Keratinocyte (primary cell): ENCODE measurements around the gene GNB1L. TPM values are rescaled to one million over a fixed set of nuclear protein-coding genes. Genes with fewer than 3 reads are reported as not detected.

ENCODE experiments used
- DNase-seq: peaks from one replicate; pipeline ENCODE4 v3.0.0-alpha.2; 2011; ENCODE audit warnings: low read depth, missing footprints, low spot score
- FAIRE-seq: peaks from 2 replicates; lab custom pipeline; 2011; peaks lifted over from hg19 to GRCh38; lab: Jason Lieb, UNC
- H2AFZ ChIP-seq: 2 replicates; pipeline ENCODE4 v1.6.0; 2012; ENCODE audit warnings: low read length, control low read depth, inconsistent platforms; ENCODE audit not compliant: control insufficient read depth
- H3K27ac ChIP-seq: 2 replicates; pipeline ENCODE4 v1.5.1; 2011; ENCODE audit warnings: low read length; ENCODE audit not compliant: control insufficient read depth, insufficient read depth
- H3K27me3 ChIP-seq: 3 replicates; pipeline ENCODE4 v1.6.0; 2011; ENCODE audit warnings: low read length; ENCODE audit not compliant: control insufficient read depth, insufficient read depth; ENCODE audit errors: extremely low read depth
- H3K36me3 ChIP-seq, 2 experiments: 2 replicates in 1 of 2; 3 replicates in 1 of 2; pipeline ENCODE4 v1.5.1; 2011; ENCODE audit warnings: low read length in 2 of 2, mild to moderate bottlenecking in 1 of 2; ENCODE audit not compliant: control insufficient read depth in 2 of 2, insufficient read depth in 2 of 2; ENCODE audit errors: extremely low read depth in 1 of 2
- H3K4me1 ChIP-seq: 3 replicates; pipeline ENCODE4 v1.5.1; 2011; ENCODE audit warnings: low read length; ENCODE audit not compliant: control insufficient read depth, insufficient read depth; ENCODE audit errors: extremely low read depth
- H3K4me2 ChIP-seq: 3 replicates; pipeline ENCODE4 v1.6.0; 2011; ENCODE audit warnings: low read depth, low read length; ENCODE audit not compliant: control insufficient read depth, insufficient read depth; ENCODE audit errors: extremely low read depth
- H3K4me3 ChIP-seq, 3 experiments: fragments of 200-600 bp in 1 of 3; sonication (generic) in 1 of 3; 2 replicates in 2 of 3; 3 replicates in 1 of 3; pipeline ENCODE4 v1.5.1; 2011 to 2016; ENCODE audit warnings: low read length in 3 of 3, mild to moderate bottlenecking in 3 of 3, control low read depth in 2 of 3, inconsistent platforms in 1 of 3, low read depth in 1 of 3, mixed read lengths in 1 of 3, mixed run types in 1 of 3, moderate library complexity in 1 of 3; ENCODE audit not compliant: control insufficient read depth in 2 of 3, insufficient read depth in 2 of 3; ENCODE audit errors: extremely low read depth in 1 of 3
- H3K79me2 ChIP-seq: 2 replicates; pipeline ENCODE4 v1.6.0; 2012; ENCODE audit warnings: low read length; ENCODE audit not compliant: control insufficient read depth, insufficient read depth
- H3K9ac ChIP-seq: 3 replicates; pipeline ENCODE4 v1.6.0; 2011; ENCODE audit warnings: low read length; ENCODE audit not compliant: control insufficient read depth, insufficient read depth; ENCODE audit errors: extremely low read depth
- H3K9me1 ChIP-seq: 3 replicates; pipeline ENCODE4 v1.6.0; 2011; ENCODE audit warnings: low read length; ENCODE audit not compliant: control insufficient read depth, insufficient read depth; ENCODE audit errors: extremely low read depth
- H3K9me3 ChIP-seq: 2 replicates; pipeline ENCODE4 v1.5.1; 2012; ENCODE audit warnings: low read depth, low read length; ENCODE audit not compliant: control insufficient read depth
- H4K20me1 ChIP-seq: 3 replicates; pipeline ENCODE4 v1.6.0; 2011; ENCODE audit warnings: low read length; ENCODE audit not compliant: control insufficient read depth, insufficient read depth; ENCODE audit errors: extremely low read depth
- EZH2 ChIP-seq: IDR thresholded peaks from one replicate; pipeline ENCODE4 v1.6.1; 2012; ENCODE audit warnings: inconsistent platforms, mild to moderate bottlenecking, low read length, moderate library complexity
- dilution Hi-C: fragments of 300-500 bp; cut with MboI; formaldehyde crosslinking; loops from one replicate; pipeline ENCODE4 v1.7.0; 2020; ENCODE audit warnings: low sequenced_read_pairs; ENCODE audit not compliant: extremely low pct_ligation_motif_present
- polyA plus RNA-seq, 5 experiments: library from polyadenylated mRNA; depleted of rRNA in 3 of 5; stranded (reverse) in 3 of 5; stranded (forward) in 1 of 5; unstranded in 1 of 5; fragments of >200 nt; gene quantifications; 1 replicate in 1 of 5; 2 replicates in 3 of 5; 3 replicates in 1 of 5; pipeline versions ENCODE4 v1.2.1 to v1.2.3, GENCODE V29; 2011 to 2012; ENCODE audit warnings: missing spikeins in 2 of 5, low read depth in 1 of 5, low replicate concordance in 1 of 5
- TF ChIP-seq, protein P1 (sequence below), 3 experiments: IDR thresholded peaks in 1 of 3; conservative IDR thresholded peaks in 1 of 3; optimal IDR thresholded peaks in 1 of 3; 2 replicates in 2 of 3; 3 replicates in 1 of 3; pipeline versions ENCODE3 to v1.5.1; 2011; ENCODE audit warnings: low read length in 3 of 3, mild to moderate bottlenecking in 3 of 3, moderate library complexity in 2 of 3, control low read depth in 1 of 3, inconsistent platforms in 1 of 3; ENCODE audit not compliant: insufficient read depth in 2 of 3; ENCODE audit errors: extremely low read depth in 1 of 3

GNB1L gene
- polyA plus RNA-seq, 1 donor (not counting 4 experiments of a cell fraction or from before 2014, with no cell fraction given), result 2.0 TPM

DNA sequence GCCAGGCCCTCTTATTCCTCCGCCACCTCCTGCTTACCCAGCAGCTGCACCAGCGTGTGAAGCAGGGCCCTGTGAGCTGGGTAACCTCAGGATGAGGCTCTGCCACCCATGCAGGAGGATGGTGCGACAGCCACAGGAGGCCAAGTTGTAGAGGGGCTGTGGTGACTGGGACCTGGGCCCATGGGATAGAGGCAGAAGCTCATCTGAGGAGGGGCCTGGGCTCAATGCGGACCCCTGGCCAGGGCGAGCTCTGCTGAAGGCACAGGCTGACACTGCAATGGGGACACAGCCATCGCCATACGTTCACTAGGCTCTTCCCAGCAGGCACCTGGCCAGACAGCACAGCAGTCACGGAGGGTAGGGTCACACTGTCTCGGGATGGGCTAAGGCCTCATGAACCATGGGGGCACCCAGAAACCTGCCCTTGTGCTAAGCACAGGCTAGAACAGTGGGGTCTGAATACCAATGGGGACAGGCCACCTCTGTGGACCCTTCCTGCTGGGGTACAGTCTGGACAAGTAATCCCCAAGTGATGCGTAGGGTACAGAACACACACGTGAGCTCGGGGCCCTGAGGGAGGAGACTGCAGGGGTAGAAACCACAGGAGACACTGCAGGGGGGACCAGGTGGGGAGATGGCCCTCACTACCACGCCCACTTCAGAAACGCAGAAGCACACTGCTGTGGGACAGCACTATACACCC is 35.3 kb downstream of the GNB1L start:
- H2AFZ ChIP-seq, result no peak overlapping the region
- no peaks in the 10 kb centered on the region for H3K27me3 ChIP-seq
- H4K20me1 ChIP-seq, result no peaks in the 10 kb centered on the region
- H3K36me3 ChIP-seq, result no peaks in the 10 kb centered on the region
- TF ChIP-seq, protein P1, sequence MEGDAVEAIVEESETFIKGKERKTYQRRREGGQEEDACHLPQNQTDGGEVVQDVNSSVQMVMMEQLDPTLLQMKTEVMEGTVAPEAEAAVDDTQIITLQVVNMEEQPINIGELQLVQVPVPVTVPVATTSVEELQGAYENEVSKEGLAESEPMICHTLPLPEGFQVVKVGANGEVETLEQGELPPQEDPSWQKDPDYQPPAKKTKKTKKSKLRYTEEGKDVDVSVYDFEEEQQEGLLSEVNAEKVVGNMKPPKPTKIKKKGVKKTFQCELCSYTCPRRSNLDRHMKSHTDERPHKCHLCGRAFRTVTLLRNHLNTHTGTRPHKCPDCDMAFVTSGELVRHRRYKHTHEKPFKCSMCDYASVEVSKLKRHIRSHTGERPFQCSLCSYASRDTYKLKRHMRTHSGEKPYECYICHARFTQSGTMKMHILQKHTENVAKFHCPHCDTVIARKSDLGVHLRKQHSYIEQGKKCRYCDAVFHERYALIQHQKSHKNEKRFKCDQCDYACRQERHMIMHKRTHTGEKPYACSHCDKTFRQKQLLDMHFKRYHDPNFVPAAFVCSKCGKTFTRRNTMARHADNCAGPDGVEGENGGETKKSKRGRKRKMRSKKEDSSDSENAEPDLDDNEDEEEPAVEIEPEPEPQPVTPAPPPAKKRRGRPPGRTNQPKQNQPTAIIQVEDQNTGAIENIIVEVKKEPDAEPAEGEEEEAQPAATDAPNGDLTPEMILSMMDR (optimal IDR thresholded peaks at IDR 0.05 in 1 of 3, IDR thresholded peaks at IDR 0.05 in 1 of 3, conservative IDR thresholded peaks at IDR 0.05 in 1 of 3; ENCODE audit: extremely low read depth in 1 of 3, insufficient read depth in 2 of 3, low read length in 3 of 3), result no peak
- no peak for TF ChIP-seq EZH2
- no peak overlapping the region for H3K4me3 ChIP-seq
- H3K9me3 ChIP-seq, result no peaks in the 10 kb centered on the region
- no peak overlapping the region for H3K9ac ChIP-seq
- no peak overlapping the region for H3K27ac ChIP-seq
- no peak for DNase-seq
- H3K4me1 ChIP-seq, result peaks cover 17% of the 10 kb centered on the region
- no peaks in the 10 kb centered on the region for H3K79me2 ChIP-seq
- H3K9me1 ChIP-seq, result peaks cover 1% of the 10 kb centered on the region
- no peak overlapping the region for H3K4me2 ChIP-seq
- no peak for FAIRE-seq
- dilution Hi-C loops, result no loop called here

DNA sequence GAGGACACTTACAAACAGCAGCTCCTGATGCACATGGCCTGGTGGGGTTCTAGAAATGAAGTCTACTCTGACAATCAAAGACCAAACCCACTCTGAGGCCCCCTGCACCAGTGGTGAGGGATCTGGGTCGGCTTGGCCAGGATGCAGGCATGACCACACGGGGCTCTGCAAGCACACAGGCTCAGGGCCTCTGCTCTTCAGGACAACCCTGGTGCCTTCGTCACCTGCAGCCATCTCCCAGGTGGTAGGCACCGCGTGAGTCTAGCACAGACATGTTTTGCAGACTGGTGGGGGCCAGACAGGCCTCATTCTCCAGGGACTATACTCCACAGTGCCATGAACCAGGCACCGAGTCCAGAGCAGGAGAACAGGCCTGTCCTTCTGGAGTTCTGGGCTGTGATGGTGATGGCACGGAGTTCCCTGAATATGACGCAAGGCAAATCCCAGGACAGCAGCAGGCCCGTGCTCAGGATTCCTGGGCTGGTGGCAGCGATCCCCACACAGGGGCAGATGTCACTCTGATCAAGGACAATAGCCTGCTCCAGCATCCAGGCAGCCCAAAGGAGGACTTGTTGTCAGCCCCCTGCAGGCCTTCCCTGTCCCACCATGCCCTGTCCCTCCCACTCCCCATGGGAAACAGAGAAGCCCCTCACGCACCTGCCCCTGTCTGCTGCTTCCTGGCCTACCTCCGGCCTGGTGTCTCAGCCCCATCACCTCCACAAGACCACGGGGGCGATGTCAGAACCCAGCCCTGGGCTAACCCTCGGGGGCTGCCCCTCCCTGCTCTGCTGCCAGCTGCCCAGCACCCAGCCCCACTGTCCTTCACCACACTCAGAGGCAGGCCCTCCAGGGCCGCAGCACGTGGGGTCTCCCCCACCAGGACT is 36.1 kb downstream of the GNB1L start:
- no peak overlapping the region for H3K9ac ChIP-seq
- no peak overlapping the region for H3K4me2 ChIP-seq
- H2AFZ ChIP-seq, result no peak overlapping the region
- DNase-seq, result no peak
- H4K20me1 ChIP-seq, result no peaks in the 10 kb centered on the region
- TF ChIP-seq, protein P1 (optimal IDR thresholded peaks at IDR 0.05 in 1 of 3, IDR thresholded peaks at IDR 0.05 in 1 of 3, conservative IDR thresholded peaks at IDR 0.05 in 1 of 3; ENCODE audit: extremely low read depth in 1 of 3, insufficient read depth in 2 of 3, low read length in 3 of 3), result no peak
- TF ChIP-seq EZH2, result no peak
- H3K27ac ChIP-seq, result no peak overlapping the region
- no peak overlapping the region for H3K4me3 ChIP-seq
- no peaks in the 10 kb centered on the region for H3K36me3 ChIP-seq
- no peaks in the 10 kb centered on the region for H3K27me3 ChIP-seq
- no peaks in the 10 kb centered on the region for H3K79me2 ChIP-seq
- dilution Hi-C loops, result no loop called here
- no peaks in the 10 kb centered on the region for H3K9me3 ChIP-seq
- no peak for FAIRE-seq
- peaks cover 9% of the 10 kb centered on the region for H3K4me1 ChIP-seq
- no peaks in the 10 kb centered on the region for H3K9me1 ChIP-seq
